Activated gamma-delta T cell treated with Interleukin-2 at 50 U/mL for 16 hours (primary cell): ENCODE measurements around the gene FLNB.

ENCODE experiments used
- DNase-seq: peaks from one replicate; pipeline ENCODE4 v3.0.0-alpha.2; 2020

FLNB gene, protein sequence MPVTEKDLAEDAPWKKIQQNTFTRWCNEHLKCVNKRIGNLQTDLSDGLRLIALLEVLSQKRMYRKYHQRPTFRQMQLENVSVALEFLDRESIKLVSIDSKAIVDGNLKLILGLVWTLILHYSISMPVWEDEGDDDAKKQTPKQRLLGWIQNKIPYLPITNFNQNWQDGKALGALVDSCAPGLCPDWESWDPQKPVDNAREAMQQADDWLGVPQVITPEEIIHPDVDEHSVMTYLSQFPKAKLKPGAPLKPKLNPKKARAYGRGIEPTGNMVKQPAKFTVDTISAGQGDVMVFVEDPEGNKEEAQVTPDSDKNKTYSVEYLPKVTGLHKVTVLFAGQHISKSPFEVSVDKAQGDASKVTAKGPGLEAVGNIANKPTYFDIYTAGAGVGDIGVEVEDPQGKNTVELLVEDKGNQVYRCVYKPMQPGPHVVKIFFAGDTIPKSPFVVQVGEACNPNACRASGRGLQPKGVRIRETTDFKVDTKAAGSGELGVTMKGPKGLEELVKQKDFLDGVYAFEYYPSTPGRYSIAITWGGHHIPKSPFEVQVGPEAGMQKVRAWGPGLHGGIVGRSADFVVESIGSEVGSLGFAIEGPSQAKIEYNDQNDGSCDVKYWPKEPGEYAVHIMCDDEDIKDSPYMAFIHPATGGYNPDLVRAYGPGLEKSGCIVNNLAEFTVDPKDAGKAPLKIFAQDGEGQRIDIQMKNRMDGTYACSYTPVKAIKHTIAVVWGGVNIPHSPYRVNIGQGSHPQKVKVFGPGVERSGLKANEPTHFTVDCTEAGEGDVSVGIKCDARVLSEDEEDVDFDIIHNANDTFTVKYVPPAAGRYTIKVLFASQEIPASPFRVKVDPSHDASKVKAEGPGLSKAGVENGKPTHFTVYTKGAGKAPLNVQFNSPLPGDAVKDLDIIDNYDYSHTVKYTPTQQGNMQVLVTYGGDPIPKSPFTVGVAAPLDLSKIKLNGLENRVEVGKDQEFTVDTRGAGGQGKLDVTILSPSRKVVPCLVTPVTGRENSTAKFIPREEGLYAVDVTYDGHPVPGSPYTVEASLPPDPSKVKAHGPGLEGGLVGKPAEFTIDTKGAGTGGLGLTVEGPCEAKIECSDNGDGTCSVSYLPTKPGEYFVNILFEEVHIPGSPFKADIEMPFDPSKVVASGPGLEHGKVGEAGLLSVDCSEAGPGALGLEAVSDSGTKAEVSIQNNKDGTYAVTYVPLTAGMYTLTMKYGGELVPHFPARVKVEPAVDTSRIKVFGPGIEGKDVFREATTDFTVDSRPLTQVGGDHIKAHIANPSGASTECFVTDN (N-terminal part only)

DNA sequence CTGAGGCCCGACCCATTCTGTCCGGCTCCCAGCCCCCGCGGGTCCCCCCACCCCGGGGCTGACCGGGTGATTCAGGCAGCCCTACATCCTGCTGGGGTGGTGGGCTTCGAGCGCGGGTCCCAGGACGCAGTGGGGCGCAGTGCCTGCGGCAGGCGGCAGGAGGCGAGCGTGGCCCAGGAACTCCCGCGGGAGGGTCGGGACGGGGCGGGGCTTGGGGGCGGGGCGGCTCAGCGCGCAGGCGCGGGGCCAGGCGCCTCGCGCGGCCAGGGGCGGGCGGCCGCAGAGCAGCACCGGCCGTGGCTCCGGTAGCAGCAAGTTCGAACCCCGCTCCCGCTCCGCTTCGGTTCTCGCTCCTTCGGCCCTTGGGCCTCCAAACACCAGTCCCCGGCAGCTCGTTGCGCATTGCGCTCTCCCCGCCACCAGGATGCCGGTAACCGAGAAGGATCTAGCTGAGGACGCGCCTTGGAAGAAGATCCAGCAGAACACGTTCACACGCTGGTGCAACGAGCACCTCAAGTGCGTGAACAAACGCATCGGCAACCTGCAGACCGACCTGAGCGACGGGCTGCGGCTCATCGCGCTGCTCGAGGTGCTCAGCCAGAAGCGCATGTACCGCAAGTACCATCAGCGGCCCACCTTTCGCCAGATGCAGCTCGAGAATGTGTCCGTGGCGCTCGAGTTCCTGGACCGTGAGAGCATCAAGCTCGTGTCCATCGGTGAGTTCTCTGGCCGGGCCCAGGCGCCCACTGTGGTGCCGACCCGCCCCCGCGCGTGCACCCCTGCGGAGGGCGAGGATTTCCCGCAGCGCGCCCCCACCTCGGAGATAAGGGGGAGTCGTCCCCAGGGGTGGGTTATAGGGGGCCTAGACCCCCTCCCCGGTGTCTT lies at the start of gene FLNB:
FLNB (plus strand) TSS at position 282 of the 885 bp plus-strand sequence; CDS start at position 425, 143 bp downstream.
- DNase-seq, result peak; percentile 72

DNA sequence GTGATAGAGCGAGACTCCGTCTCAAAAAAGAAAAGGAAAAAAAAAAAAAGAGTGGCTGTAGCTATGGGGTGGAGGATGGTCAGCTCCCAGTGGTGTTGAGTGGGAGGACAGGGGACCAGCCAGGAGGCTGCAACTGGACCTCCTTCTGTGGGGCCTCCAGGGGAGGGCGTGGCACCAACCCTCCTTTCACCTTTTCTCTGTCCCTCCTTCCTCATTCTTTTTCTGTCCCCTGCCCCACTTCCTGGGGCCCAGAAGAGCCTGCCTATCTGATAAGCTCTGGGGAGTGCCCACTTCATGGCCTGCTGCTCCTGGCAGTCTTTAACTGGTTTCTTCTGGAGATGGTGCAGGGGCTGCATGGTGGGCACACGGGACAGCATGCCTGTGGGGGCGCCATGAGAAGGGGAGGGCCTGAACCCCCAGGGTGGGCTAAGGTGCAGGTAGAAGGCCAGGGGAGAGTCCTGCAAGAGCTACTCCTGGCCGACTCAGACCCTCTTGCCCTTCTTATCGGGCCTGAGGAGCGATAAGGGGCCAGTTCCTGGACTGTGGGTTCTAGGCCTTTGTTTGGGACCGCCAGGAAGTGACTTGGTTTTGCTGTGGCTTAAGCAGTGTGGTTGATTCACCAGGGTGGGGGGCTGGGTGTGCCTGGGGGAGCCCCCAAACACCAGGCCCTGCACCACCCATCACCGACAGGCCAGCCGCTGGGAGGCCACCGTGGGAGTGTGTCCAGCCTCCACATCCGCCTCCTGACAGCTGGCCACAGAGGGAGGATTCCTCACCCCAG lies 49.4 kb upstream of the FLNB start:
- DNase-seq, result no peak

DNA sequence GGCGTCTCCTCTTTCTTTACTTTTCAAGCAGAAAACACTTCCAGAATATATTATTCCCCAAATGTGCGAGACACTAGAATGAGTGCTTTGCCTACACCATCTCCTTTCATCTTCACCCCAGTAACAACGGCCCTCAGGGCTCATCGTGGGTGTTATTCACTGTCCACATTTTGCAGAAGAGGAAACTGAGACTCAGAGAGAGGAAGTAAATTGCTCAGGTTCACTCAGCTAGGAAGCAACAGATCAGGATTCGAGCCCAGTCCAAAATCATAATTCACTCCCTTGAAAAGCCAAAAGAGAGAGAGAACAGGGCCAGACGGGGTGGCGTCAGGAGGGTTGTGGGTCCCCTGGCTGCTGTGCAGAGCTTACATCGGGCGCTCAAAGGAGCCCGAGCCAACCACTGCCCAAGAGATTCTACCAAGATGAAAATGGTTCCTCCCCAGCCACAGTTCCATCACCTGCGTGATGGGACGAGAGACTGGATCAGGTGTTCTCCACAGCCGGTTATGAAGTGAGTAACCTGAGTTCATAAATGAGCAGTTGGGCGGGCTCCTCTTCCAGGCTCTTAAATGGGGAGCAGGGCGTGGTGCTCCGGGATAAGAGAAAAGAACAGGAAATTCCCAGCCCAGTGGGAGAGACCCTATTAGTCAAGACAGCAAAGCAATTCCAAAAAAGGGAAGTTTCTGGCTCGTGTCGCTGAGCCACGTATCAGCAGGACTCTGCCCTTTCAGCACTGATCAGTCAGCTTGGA lies 48.6 kb upstream of the FLNB start:
- no peak for DNase-seq

DNA sequence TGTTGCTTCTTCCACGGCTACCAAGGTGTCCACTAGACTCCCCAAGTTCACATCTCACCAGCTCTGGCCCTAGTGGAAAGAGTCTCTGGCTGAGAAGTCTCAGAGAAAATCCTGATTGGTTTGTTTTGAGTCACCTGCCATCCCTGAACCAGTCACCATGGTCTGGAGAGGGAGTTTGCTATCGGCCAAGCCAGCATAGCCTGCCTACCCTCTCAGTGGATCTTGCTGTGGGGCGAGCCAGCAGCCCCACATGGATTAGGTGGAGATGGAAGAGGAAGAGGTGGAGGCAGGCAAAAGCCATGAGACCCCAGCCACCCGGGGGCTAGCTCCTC lies 48.1 kb upstream of the FLNB start:
- DNase-seq, result no peak

DNA sequence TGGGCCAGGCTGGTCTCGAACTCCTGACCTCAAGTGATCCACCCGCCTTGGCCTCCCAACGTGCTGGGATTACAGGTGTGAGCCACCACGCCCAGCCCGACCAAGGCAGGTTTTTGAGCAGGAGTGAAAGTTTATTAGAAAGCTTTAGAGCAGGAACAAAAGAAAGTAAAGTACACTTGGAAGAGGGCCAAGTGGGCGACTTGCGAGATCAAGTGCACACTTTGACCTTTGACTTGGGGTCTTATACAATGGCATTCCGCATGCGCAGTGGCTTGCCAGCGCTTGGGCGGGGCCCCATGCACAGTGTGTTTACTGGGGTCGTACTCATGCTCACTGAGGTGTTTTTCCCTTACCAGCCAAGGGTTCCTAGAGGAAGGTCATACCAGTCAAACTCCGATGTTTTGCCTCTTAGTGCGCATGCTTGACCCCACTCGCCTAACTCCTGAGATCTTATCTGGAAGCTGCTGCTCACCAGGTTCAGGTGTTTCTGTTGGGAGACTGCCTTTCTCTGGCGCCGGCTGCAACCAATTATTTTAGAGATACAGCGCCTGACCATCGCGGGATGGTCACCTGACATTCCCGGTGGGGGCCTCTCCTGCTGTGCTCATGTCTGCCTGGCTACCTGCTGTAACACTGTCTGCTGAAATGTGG lies 46.9 kb upstream of the FLNB start:
- no peak for DNase-seq

DNA sequence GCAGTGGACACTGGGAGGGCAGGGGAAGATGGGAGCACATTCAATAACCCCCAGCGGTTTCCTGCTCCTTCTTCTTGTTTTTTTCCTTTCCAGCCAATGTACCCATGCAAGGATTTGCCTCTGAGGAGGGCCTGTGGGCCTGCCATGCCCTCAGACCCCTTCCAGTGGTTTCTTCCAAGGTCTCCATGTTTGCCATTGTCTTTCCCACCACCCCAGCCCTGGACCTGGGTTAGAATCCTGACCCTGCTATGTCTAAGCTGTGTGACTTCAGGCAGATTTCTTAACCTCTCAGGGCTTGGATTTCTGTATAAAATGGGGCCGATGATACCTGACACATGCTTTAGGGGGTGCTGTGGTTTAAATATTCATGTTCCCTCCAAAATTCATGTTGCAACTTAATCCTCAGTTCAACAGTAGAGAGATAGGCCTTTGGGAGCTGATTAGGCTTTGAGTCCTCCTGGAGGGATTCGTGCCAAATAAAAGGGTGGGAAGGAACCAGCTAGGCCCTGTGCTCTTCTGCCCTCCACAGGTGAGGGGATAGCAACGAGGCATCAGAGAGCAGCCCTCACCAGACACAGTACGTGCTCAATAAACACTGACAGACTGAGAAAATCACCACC lies 46.3 kb upstream of the FLNB start:
- no peak for DNase-seq

DNA sequence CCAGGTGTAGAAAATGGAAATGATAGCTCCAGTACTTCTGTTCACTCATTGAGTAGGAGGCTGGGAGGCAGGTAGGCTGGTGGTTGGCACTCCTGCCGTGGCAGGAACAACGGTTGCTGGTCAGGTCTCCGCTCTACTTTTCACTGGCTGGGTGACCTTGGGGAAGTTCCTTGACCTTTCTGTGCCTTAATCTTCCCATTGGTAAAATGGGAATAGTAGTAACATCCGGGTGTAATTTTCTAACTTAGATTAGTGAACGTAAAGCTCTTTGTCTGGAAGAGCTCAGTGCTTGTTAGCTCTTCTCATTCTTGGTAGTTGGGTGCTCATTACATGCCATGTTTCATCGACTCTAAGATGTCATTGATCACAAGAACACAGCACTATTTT lies 45.8 kb upstream of the FLNB start:
- DNase-seq, result no peak

DNA sequence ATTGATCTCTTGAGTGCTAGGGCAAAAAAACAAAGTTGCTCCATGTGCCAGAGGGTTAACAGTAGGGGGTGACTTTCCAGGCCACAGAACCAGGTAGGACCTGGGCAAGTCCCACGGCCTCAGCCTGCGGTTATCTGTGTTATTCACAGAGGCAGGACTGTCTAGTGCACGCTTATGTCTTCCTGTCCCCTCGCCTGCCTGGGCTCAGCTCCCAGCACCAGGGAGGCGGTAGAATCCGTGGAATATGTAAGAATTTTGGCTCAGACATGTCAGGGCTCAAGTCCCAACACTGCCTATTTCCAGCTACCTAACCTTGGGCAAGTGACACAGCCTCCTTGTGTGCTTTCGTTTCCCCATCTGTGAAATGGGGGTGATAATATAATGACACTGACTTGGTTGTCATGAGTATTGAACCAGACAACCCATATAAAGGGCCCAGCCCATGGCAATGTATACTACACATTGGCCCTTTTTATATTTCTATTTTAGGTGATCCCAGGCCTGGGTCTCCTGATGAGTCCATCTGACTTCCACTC lies 44.3 kb upstream of the FLNB start:
- DNase-seq, result no peak

DNA sequence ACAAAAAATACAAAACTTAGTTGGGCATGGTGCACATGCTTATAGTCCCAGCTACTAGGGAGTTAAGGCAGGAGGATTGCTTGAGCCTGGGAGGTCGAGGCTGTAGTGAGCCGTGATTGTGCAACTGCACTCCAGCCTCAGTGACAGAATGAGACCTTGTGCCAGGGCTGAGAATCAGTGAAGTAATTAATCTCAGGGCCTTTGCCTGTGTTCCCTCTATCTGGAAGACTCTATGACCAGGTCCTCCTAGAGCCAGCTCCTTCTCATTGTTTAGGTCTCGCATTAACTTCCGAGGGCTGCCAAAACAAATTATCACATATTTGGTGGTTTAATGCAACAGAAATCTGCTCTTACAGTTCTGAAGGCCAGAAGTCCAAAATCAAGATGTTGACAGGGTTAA lies 41.4 kb upstream of the FLNB start:
- no peak for DNase-seq

DNA sequence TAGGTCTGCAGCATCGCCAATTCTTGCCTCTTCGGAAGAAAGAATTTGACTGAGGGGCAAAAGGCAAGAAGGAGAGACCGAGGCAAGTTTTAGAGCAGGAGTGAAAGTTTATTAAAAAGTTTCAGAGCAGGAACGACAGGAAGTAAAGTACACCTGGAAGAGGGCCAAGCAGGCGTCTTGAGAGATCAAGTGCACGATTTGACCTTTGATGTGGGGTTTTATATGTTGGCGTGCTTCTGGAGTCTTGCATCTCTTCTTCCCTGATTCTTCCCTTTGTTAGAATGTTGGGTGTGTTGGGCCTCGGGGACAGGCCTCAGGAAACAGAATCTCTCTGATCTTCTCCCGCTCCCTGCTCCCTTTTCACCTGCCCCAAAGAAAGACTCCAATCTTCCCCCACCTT lies 40.6 kb upstream of the FLNB start:
- DNase-seq, result no peak

DNA sequence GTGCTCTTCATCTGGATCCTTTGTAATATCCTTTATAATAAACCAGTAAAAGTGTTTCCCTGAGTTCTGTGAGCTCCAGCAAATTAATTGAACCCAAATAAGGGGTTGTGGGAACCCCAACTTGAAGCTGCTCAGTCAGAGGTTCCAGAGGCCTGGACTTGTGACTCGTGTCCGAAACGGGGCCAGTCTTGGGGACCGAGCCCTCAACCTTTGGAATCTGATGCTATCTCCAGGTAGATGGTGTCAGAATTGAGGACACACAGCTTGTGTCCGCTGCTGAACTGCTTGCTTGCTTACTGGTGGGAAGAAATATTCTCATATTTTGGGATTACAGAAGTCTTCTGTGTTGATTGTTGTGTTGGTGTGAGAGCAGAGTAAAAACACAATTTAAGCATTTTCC lies 39.7 kb upstream of the FLNB start:
- DNase-seq, result no peak

DNA sequence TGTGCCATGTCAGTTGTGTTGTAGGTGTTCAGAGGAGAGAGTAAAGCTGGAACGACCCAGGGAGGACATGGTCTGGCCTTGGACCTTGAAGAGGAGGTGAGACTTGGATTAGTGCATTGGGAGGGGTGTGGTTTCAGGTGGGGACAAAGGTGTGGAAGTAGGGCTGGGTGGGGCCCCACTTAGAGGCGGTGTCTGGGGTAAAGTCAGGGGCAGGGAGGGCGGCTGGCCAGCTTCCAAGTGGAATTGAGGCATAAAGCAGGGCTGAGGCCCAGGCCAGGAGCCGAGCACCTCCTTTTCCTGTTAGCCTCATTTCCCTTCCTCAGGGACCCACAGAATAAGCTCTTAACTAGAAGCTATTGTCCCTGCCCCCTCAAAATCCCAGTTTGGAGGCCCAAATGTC lies 36.2 kb upstream of the FLNB start:
- DNase-seq, result no peak

DNA sequence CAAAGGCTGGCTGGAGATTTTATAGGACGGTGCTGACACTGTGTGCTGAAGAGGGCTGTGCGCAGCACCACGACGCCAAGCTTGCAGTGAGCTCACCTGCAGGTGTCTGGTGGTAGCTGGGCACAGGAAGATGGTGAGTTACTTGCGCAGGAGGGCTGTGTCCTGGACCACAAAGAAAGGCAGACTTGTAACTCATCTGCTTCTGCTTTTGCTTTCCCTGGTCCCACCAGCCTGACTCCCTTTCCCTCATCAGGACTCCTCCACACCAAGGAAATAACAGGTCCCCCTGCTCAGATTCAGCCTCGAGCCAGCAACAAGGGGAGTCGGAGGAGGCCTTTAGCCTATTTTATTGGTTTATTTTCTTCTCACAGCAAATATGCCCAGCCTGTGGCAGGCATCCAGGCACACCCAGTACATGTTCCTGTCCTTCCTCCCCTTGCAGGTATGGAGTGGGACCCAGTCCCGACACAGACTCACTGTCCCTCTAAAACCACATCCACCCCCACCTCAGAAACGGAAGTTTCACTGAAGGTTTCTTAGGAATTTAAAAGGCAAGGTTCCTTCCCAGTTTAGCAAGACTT lies 35.6 kb upstream of the FLNB start:
- DNase-seq, result no peak

DNA sequence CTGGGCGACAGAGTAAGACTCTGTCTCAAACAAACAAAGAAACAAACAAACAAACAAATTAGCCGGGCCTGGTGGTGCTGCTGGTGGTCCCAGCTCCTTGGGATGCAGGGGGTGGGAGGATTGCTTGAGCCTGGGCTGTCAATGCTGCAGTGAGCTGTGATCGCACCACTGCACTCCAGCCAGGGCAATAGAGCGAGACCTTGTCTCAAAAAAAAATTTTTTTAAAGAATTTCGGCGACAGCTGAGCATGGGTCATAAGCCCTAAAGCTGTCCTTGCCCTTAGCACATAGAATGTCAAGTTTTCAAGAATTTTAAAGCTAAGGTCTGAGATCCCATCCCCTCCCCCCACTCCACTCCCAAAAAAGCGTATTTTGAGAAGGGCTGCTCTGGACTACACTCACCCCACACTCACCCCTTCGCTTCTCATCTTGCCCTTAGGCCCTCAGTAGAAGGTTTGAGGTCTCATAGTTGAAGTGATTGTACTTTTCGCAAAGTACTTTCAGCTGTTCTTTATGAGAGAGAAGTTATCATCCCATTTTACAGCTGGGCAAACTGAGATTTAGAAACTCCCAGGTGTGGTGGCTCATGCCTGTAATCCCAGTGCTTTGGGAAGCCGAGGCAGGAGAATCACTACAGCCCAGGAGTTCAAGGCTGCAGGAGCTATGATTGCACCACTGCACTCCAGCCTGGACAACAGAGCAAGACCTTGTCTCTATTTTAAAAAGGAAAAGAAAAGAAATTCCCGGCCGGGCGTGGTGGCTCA lies 34.3 kb upstream of the FLNB start:
- no peak for DNase-seq

DNA sequence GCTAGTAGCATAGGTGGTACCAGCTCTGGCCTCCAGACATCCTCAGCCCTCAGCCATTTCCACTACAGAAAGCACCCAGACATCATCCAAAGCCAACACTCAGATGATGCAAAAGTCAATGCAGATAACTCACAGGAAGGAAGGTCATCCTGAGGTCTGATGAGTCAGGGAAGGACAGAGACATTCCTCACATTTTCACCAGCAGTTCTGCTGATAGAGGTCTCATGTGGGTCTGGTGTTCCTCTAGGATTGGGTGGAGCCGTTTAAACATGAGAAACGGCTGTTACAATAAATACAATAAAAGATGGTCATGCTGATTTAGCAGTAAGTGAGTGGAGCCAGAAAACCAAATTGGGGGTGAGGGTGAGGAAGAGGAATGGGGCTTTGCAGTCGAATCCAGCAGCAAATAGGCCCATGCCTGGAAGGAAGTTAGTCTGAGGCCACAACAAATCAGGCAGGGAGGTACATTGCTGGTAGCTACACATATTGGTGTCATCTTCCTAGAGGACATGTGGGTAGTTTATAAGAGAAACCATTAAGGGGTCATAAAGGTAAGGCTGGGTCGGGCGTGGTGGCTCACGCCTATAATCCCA lies 33.3 kb upstream of the FLNB start:
- no peak for DNase-seq

DNA sequence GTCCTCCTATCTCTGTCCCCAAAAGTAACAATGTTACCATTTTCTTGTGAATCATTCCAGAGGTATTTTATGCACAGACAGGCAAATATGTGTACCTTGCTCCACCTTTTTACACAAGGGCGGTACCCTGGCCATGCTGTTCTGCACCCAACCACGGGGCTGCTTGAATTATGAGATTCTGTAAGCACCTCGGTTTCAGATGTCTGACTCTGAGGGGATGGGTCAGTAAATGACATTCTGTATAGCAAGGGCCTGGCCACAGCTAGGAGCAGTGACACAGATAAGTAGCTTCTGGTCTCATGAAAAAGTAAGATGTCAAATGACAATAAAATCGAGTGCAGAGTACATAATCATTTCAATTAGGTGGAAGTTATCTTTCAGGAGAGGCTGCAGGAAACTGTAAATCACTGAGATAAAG lies 30.4 kb upstream of the FLNB start:
- no peak for DNase-seq

DNA sequence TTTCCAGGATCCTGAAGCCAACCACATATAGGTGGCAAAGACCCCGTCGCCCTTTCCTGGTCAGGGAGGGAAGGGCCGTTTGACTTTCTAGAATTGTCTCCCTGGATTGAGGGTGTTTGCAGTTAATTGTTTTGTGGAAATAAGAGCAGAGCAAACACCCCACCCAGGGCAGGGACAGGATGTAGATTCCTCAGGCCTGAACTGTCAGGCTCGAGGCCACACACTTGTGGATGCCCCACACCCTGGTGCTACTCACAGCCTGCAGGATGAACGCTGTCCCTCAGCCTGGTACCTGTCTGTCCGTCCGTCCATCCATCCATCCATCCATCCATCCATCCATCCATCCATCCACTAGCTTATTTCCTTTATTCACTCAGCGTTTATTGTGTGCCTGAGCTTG lies 29.9 kb upstream of the FLNB start:
- no peak for DNase-seq

DNA sequence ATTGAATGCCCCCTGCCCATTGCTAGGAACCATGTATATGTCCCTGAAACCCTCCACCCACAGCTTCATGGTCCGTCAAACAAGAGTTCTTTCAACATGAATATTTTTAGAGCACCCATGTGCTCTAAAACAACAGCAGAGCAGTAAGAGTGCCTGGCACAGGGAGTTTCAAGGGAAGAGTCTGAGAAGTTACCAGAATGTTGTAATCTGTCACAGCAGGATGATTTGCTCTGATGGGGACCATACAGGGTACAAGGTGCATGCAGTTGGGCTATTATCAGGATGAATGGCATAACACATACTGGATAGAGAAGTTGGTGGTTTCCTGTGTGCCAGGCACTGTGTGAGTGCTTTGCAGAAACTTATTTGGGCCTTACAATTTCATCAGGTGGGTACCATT lies 27.8 kb upstream of the FLNB start:
- no peak for DNase-seq
